HG03342 (cell line): ENCODE results near the gene STOX1.
"Not testable (repeated sequence)": the region's sequence is repeated elsewhere in the genome, so short reads cannot be mapped to it uniquely, and the experiment has no call there.

Experiments used
- ATAC-seq: cut with Tn5 transposase; IDR thresholded peaks from one replicate; pipeline ENCODE4 v1.9.1; 2021; ENCODE audit warnings: mild to moderate bottlenecking, moderate library complexity; ENCODE audit not compliant: unreplicated experiment

Gene STOX1

GRCh38 chr10:68828083-68828601 is 811 bp downstream of the STOX1 start:
- ATAC-seq = peak; percentile 37

DNA sequence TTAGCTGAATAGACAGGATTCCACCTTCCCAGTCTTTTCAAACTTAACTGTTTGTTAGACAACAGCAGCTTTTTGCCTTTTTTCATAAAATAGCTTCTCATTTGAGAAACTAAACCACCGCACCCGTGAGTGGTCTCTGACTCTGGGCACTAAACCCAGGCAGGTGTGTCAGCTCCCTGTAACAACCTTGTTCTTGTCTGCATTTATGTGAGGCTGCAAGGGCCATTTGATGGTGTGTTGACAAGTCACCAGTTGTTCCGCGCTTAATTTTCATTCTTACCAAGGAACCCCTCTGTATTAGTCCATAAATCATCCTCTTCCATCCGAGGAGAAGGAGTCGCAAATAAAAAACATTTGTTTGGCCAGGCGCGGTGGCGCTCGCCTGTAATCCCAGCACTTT is 1.5 kb downstream of the STOX1 start:
- ATAC-seq = no peak

- no peak for ATAC-seq
Observed at GRCh38 chr10:68829521-68829920, 2.2 kb downstream of the STOX1 start.

GRCh38 chr10:68829952-68830351 is 2.6 kb downstream of the STOX1 start:
- no peak for ATAC-seq

GRCh38 chr10:68831961-68832455 is 4.7 kb downstream of the STOX1 start:
- no peak for ATAC-seq

- no peak for ATAC-seq
Observed at GRCh38 chr10:68832601-68833000, 5.3 kb downstream of the STOX1 start.

- ATAC-seq = no peak
Observed at GRCh38 chr10:68837626-68838322, 10.4 kb downstream of the STOX1 start.

- ATAC-seq = not testable (repeated sequence)
Observed at GRCh38 chr10:68840650-68841049, 13.3 kb downstream of the STOX1 start.

DNA sequence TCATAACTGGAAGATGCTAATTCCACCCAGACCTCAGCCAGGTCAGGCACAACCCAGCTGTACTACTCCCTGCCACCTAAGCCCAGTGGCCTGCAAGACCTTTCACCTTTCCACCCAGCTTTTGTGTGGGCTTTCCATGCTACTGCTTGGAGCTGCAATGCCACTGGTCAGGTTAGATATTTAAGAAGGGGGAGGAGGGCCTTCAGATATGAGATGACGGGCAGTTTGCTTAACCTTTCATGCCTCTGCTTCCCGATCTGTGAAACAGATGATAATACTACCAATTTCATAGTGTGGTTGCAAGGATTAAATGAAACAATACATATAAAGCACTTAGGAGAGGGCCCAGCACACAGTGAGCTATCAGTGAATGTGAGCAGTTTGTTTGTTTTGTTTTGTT is 20.9 kb downstream of the STOX1 start:
- ATAC-seq = no peak

- no peak for ATAC-seq
Observed at GRCh38 chr10:68848806-68849205, 21.5 kb downstream of the STOX1 start.

GRCh38 chr10:68856352-68856751 is 29.0 kb downstream of the STOX1 start:
- ATAC-seq = no peak

DNA sequence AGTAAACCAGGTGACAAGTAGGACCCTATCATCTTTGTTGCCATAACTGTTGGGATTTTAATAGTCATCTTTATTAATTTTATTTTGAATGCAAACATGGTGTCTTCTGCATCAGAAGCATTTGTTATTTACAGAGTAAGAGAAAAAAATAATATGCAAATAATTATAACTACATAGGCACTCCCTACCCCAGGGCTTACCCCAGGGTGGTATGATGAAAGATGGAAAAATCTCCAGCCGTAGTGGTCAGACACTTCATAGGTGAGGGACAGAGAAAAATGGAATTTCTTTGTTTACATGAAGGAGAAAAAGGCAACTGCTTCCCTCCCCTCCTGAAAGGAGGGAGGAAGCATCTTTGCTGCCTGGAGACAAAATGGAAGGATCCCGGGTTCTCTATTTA is 29.7 kb downstream of the STOX1 start:
- no peak for ATAC-seq

DNA sequence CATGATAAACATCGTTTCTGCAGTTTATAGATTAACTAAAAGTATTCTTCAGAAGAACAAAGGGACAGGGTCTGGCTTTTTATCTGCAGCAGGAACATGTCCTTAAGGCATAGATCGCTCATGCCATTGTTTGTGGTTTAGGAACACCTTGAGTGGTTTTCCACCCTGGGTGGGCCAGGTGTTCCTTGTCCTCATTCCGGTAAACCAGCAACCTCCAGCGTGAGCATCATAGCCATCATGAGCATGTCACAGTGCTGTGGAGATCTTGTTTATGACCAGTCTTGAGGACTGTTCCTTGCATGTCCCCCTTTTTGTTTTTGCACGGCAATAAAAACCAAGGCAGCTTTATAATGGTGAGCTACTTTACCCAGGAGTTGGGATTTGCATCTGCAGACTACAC is 33.9 kb downstream of the STOX1 start:
- ATAC-seq = no peak

- no peak for ATAC-seq
Observed at GRCh38 chr10:68864611-68865010, 37.3 kb downstream of the STOX1 start.

GRCh38 chr10:68868173-68868572 is 40.8 kb downstream of the STOX1 start:
- not testable (repeated sequence) for ATAC-seq

- ATAC-seq = no peak
Observed at GRCh38 chr10:68869623-68870022, 42.3 kb downstream of the STOX1 start.

DNA sequence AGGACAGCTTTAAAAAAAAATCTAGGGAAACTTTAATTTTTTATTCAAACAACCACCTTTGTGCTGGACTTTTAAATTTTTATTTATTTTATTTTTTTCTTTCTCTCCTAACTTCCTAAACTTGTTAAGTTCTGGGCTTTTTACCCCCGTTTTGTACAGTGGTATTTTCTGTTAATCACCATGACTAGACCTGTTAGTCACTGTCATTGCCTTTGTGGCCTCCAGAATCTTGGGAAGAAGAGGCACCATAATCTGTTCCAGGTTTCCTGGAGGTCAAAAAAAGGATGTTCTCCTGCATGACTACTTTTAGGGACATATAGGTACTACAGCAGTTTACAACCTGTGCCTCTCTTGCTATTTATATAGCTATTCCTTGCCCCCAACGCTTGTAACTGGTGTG is 42.7 kb downstream of the STOX1 start:
- no peak for ATAC-seq

- no peak for ATAC-seq
Observed at GRCh38 chr10:68870545-68871104, 43.3 kb downstream of the STOX1 start.

DNA sequence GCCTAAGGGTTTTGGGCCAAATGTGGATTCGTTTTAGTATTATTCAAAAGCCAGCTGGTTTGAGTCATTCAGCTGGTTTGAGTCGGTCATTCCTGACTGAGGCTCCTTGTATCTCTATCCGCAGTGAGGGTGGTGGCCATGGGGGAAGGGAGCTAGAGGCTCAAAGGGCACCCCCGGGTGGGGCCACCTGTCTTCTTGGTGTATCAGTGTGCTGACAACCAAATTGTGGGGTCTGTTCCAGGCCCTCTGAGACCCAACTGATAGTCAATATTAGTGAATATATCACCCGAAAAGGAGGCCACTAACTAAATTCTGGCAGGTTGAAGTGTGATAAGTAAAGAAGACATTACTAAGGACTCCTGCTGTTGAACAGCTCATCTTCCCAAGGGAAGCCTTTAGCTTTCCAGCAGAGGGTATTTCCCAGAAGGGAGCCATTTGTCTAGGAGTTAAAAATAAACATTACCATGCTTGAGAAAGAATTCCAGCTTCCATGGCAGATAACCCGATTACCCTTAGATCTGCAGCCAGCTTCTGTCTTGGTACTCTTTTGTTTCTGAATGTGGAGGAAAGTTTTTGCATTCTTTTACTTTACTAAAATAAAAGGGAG is 43.9 kb downstream of the STOX1 start:
- no peak for ATAC-seq

GRCh38 chr10:68871731-68872342 is 44.5 kb downstream of the STOX1 start:
- no peak for ATAC-seq

GRCh38 chr10:68876246-68877138 is 49.2 kb downstream of the STOX1 start:
- no peak for ATAC-seq
